Measurements from ENCODE around the gene SMAD3. TPM values are rescaled to one million over a fixed set of nuclear protein-coding genes. Genes with fewer than 3 reads are reported as not detected.

The SMAD3 gene
- total and polyA plus RNA-seq, 2 donors (not counting 1 experiment from before 2014, with no cell fraction given): 55.9 to 163 TPM

GRCh38 chr15:67174446-67174845 is 109.0 kb downstream of the SMAD3 start:
- peaks cover 35% of the 10 kb centered on the region for H3K79me2 ChIP-seq (ENCODE audit: control insufficient read depth, insufficient read depth, low read length)
- intact Hi-C loops (cut with micrococcal nuclease): no loop called here

More at GRCh38 chr15:67174446-67174845, 109.0 kb downstream of the SMAD3 start:
- Histone ChIP-seq H3K27ac (ENCODE audit: low read length in 2 of 2) (peak overlapping the region in 1 of 2 donors; percentile 47), H3K4me1 (ENCODE audit: control insufficient read depth in 2 of 2, insufficient read depth in 2 of 2, low read length in 2 of 2) (peaks cover 0 to 21% of the 10 kb centered on the region in 2 donors), H3K36me3 (replicated peaks in 1 of 2; ENCODE audit: control extremely low read depth in 1 of 2, control insufficient read depth in 1 of 2, extremely low read depth in 1 of 2, insufficient read depth in 2 of 2, low read length in 1 of 2) (peaks cover under 1 to 77% of the 10 kb centered on the region in 2 experiments), H2AFZ (ENCODE audit: insufficient read depth, low read depth, low read length, poor library complexity, severe bottlenecking) (no peak overlapping the region), H4K20me1 (ENCODE audit: control insufficient read depth, insufficient read depth, low read length, poor library complexity, severe bottlenecking) (peaks cover 80% of the 10 kb centered on the region), H3K4me3 (ENCODE audit: control extremely low read depth in 1 of 5, extremely low read depth in 1 of 5, insufficient read depth in 1 of 5, low read depth in 2 of 5, low read length in 4 of 5) (no peak overlapping the region), H3K27me3 (replicated peaks in 1 of 4; ENCODE audit: control extremely low read depth in 1 of 4, control insufficient read depth in 3 of 4, insufficient read depth in 4 of 4, low read length in 3 of 4) (no peaks in the 10 kb centered on the region), H3K9me3 (ENCODE audit: control extremely low read depth in 1 of 3, control insufficient read depth in 2 of 3, insufficient read depth in 1 of 3, low read length in 2 of 3) (no peaks in the 10 kb centered on the region), H3K9ac (ENCODE audit: low read length) (no peak overlapping the region), H3K4me2 (replicated peaks; ENCODE audit: low read depth, low read length, poor library complexity, severe bottlenecking) (no peak overlapping the region)
- TF ChIP-seq EZH2 (IDR thresholded peaks at IDR 0.05; ENCODE audit: borderline replicate concordance, insufficient read depth, low read depth, low read length, poor library complexity, severe bottlenecking) (no peak), CTCF (IDR thresholded peaks at IDR 0.05) (no peak)
- H3K4me1 Mint-ChIP-seq: peaks cover 45% of the 10 kb centered on the region
- ChIA-PET POLR2A (no interaction called here), CTCF (no interaction called here)
- H3K9me3 Mint-ChIP-seq (ENCODE audit: insufficient read depth): no peaks in the 10 kb centered on the region
- no peaks in the 10 kb centered on the region for H3K27me3 Mint-ChIP-seq
- peak overlapping the region; percentile 59 for H3K27ac Mint-ChIP-seq
- DNase-seq: no peak
- WGBS (ENCODE audit: insufficient coverage): 82% methylated on average over 1 of the region's 3 CpGs
- no peak for ATAC-seq (ENCODE audit: low read depth)
- no peak overlapping the region for H3K4me3 Mint-ChIP-seq
